Dendritic cell treated with granulocyte-macrophage colony-stimulating factor and Interleukin-4, amounts not matched to agents 40 ng/mL and 50 ng/mL, for 4 days (primary cell): ENCODE data around the gene COMMD3.
"Not testable (repeated sequence)": the region's sequence is repeated elsewhere in the genome, so short reads cannot be mapped to it uniquely, and the experiment has no call there.

Source experiments
- H3K27ac Mint-ChIP-seq: one replicate; pipeline ENCODE4 v1.8.0; 2022; ENCODE audit warnings: mild to moderate bottlenecking, mixed read lengths
- H3K27me3 Mint-ChIP-seq: one replicate; pipeline ENCODE4 v1.8.0; 2022; ENCODE audit warnings: mild to moderate bottlenecking, mixed read lengths
- H3K36me3 Mint-ChIP-seq: one replicate; pipeline ENCODE4 v1.8.0; 2022; ENCODE audit warnings: low read depth, mixed read lengths
- H3K4me1 Mint-ChIP-seq: one replicate; pipeline ENCODE4 v1.8.0; 2022; ENCODE audit warnings: low read depth, mixed read lengths
- H3K4me3 Mint-ChIP-seq: one replicate; pipeline ENCODE4 v1.8.0; 2022; ENCODE audit warnings: mild to moderate bottlenecking, moderate library complexity, mixed read lengths
- H3K9me3 Mint-ChIP-seq: one replicate; pipeline ENCODE4 v1.8.0; 2022; ENCODE audit warnings: mixed read lengths
- intact Hi-C: fragments of 100-400 bp; cut with micrococcal nuclease; formaldehyde crosslinking; loops from one replicate; pipeline ENCODE4 v1.15.0; 2022

Gene COMMD3

GRCh38 chr10:22349755-22350154, 33.6 kb downstream of the COMMD3 start:
- Mint-ChIP-seq H3K27me3 (peaks cover 33% of the 10 kb centered on the region), H3K9me3 (no peaks in the 10 kb centered on the region), H3K4me1 (peaks cover 17% of the 10 kb centered on the region), H3K4me3 (no peak overlapping the region), H3K27ac (no peak overlapping the region), H3K36me3 (no peaks in the 10 kb centered on the region)
- intact Hi-C loops: no loop called here

GRCh38 chr10:22351131-22351703, 35.0 kb downstream of the COMMD3 start:
- H3K9me3 Mint-ChIP-seq: no peaks in the 10 kb centered on the region
- no peak overlapping the region for H3K4me3 Mint-ChIP-seq
- intact Hi-C loops: no loop called here
- no peaks in the 10 kb centered on the region for H3K36me3 Mint-ChIP-seq
- no peak overlapping the region for H3K27ac Mint-ChIP-seq
- peaks cover 4% of the 10 kb centered on the region for H3K4me1 Mint-ChIP-seq
- H3K27me3 Mint-ChIP-seq: peaks cover 19% of the 10 kb centered on the region

- intact Hi-C loops: no loop called here
- Mint-ChIP-seq H3K27ac (no peak overlapping the region), H3K27me3 (peaks cover 3% of the 10 kb centered on the region), H3K36me3 (no peaks in the 10 kb centered on the region), H3K4me3 (no peak overlapping the region), H3K9me3 (no peaks in the 10 kb centered on the region), H3K4me1 (no peaks in the 10 kb centered on the region)
Measured at GRCh38 chr10:22356324-22356873, 40.2 kb downstream of the COMMD3 start.

GRCh38 chr10:22357770-22358169, 41.6 kb downstream of the COMMD3 start:
- intact Hi-C loops, H3K27ac Mint-ChIP-seq, H3K36me3 Mint-ChIP-seq, H3K9me3 Mint-ChIP-seq, H3K4me3 Mint-ChIP-seq, H3K4me1 Mint-ChIP-seq, H3K27me3 Mint-ChIP-seq: not testable (repeated sequence)

GRCh38 chr10:22363305-22363704, 47.1 kb downstream of the COMMD3 start:
- H3K4me1 Mint-ChIP-seq: no peaks in the 10 kb centered on the region
- H3K4me3 Mint-ChIP-seq: no peak overlapping the region
- H3K27me3 Mint-ChIP-seq: peaks cover 5% of the 10 kb centered on the region
- H3K27ac Mint-ChIP-seq: no peak overlapping the region
- intact Hi-C loops: loop anchor here (5.0 kb wide), 1 partner anchor 624 kb away; no protein-coding TSS in a partner anchor
- H3K9me3 Mint-ChIP-seq: no peaks in the 10 kb centered on the region
- no peaks in the 10 kb centered on the region for H3K36me3 Mint-ChIP-seq

DNA sequence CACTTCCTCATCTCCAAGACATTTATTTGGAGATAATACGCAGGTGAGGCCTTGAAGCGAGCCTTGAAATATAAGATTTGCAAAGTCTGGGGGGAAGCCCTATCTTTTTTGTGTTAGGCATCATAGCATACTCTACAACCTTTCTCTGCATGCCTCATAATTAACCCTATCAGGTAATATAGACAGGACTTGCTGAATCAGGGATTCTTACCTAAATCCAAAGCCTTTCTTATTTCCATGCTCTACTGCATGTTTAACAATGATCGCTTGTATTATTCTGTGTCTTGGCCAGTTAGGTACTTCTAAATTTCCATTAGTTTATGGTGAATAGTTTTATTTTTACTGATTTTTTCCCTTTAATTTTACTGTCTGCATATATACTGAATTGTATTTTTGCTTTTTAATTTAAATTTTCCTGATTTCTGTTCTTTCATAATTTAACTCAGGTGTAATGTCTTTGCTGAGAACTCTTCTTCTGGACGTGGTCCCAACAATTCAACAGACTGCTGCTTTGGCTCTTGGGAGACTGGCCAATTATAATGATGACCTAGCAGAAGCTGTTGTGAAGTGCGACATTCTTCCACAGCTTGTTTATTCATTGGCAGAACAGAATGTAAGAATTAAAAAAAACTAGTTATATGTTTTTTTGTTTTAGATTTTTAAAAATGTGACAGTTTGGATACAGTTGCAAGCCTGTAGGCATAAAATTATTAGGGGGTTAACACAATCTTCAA, 48.4 kb downstream of the COMMD3 start:
- intact Hi-C loops: loop anchor here (5.0 kb wide), 1 partner anchor 623 kb away; no protein-coding TSS in a partner anchor
- Mint-ChIP-seq H3K4me3 (no peak overlapping the region), H3K36me3 (no peaks in the 10 kb centered on the region), H3K27me3 (peaks cover 5% of the 10 kb centered on the region), H3K27ac (no peak overlapping the region), H3K9me3 (no peaks in the 10 kb centered on the region), H3K4me1 (no peaks in the 10 kb centered on the region)

- H3K4me1 Mint-ChIP-seq: no peaks in the 10 kb centered on the region
- H3K36me3 Mint-ChIP-seq: no peaks in the 10 kb centered on the region
- H3K27ac Mint-ChIP-seq: no peak overlapping the region
- H3K27me3 Mint-ChIP-seq: peaks cover 5% of the 10 kb centered on the region
- H3K4me3 Mint-ChIP-seq: no peak overlapping the region
- H3K9me3 Mint-ChIP-seq: no peaks in the 10 kb centered on the region
- intact Hi-C loops: no loop called here
Measured at GRCh38 chr10:22365233-22365632, 49.0 kb downstream of the COMMD3 start.

GRCh38 chr10:22365644-22366434, 49.7 kb downstream of the COMMD3 start:
- Mint-ChIP-seq H3K9me3 (no peaks in the 10 kb centered on the region), H3K4me3 (no peak overlapping the region), H3K36me3 (no peaks in the 10 kb centered on the region), H3K27ac (no peak overlapping the region), H3K27me3 (peaks cover 5% of the 10 kb centered on the region), H3K4me1 (no peaks in the 10 kb centered on the region)
- intact Hi-C loops: no loop called here

GRCh38 chr10:22366435-22366703, 50.2 kb downstream of the COMMD3 start:
- no peaks in the 10 kb centered on the region for H3K9me3 Mint-ChIP-seq
- no peak overlapping the region for H3K27ac Mint-ChIP-seq
- peaks cover 5% of the 10 kb centered on the region for H3K27me3 Mint-ChIP-seq
- intact Hi-C loops: no loop called here
- no peak overlapping the region for H3K4me3 Mint-ChIP-seq
- no peaks in the 10 kb centered on the region for H3K36me3 Mint-ChIP-seq
- H3K4me1 Mint-ChIP-seq: no peaks in the 10 kb centered on the region

DNA sequence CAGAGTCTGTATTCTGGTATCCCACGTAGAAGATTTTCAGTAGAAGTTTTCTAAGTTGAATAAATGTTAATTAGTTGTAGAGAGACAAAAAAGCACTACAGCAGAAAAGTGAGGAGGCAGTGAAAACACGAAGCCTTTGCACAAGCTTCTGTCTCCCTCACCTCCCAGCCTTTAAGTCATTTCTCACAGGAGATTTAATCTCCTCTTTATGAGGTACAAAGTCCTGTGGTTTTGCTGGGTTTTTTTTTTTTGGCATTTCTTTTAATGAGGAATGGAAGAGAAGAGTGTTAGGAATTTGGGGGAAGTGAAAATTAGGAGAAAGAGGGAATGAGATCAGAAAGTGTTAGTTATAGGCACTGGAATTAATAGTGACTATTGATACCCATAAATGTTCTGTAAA, 50.6 kb downstream of the COMMD3 start:
- intact Hi-C loops: no loop called here

GRCh38 chr10:22367471-22367870, 51.3 kb downstream of the COMMD3 start:
- Mint-ChIP-seq H3K4me1 (no peaks in the 10 kb centered on the region), H3K36me3 (no peaks in the 10 kb centered on the region), H3K27me3 (peaks cover 4% of the 10 kb centered on the region), H3K4me3 (no peak overlapping the region), H3K9me3 (no peaks in the 10 kb centered on the region), H3K27ac (no peak overlapping the region)
- intact Hi-C loops: no loop called here

More for the DNA sequence above, 50.6 kb downstream of the COMMD3 start:
- Mint-ChIP-seq H3K4me3 (no peak overlapping the region), H3K27ac (no peak overlapping the region), H3K27me3 (peaks cover 5% of the 10 kb centered on the region), H3K4me1 (no peaks in the 10 kb centered on the region), H3K9me3 (no peaks in the 10 kb centered on the region), H3K36me3 (no peaks in the 10 kb centered on the region)

- no peaks in the 10 kb centered on the region for H3K9me3 Mint-ChIP-seq
- intact Hi-C loops: no loop called here
- H3K36me3 Mint-ChIP-seq: no peaks in the 10 kb centered on the region
- no peaks in the 10 kb centered on the region for H3K4me1 Mint-ChIP-seq
- H3K27ac Mint-ChIP-seq: no peak overlapping the region
- H3K27me3 Mint-ChIP-seq: peaks cover 2% of the 10 kb centered on the region
- H3K4me3 Mint-ChIP-seq: no peak overlapping the region
Measured at GRCh38 chr10:22368402-22368801, 52.2 kb downstream of the COMMD3 start.

DNA sequence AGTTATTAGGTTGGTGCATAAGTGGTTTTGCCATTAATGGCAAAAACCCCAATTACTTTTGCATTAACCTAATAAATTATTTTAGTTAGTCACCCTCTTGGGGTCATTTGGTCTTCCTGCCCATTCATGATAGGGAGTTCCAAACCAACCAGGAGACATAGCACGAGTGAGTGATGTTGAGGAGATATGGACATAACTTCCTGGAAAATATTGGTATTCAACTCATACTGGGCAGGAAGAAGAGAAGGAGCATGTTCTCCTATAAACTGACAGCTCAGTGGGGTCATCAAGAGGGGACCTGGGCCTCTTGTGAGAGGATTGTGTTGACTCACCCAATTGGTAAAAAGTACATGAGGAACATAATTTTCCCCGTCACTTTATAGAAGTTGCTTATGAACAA, 52.8 kb downstream of the COMMD3 start:
- no peak overlapping the region for H3K27ac Mint-ChIP-seq
- H3K4me1 Mint-ChIP-seq: no peaks in the 10 kb centered on the region
- no peak overlapping the region for H3K4me3 Mint-ChIP-seq
- intact Hi-C loops: no loop called here
- H3K9me3 Mint-ChIP-seq: no peaks in the 10 kb centered on the region
- H3K36me3 Mint-ChIP-seq: no peaks in the 10 kb centered on the region
- H3K27me3 Mint-ChIP-seq: peaks cover 2% of the 10 kb centered on the region

- no peaks in the 10 kb centered on the region for H3K36me3 Mint-ChIP-seq
- H3K4me1 Mint-ChIP-seq: peaks cover under 1% of the 10 kb centered on the region
- H3K4me3 Mint-ChIP-seq: no peak overlapping the region
- peaks cover 2% of the 10 kb centered on the region for H3K27me3 Mint-ChIP-seq
- intact Hi-C loops: no loop called here
- no peaks in the 10 kb centered on the region for H3K9me3 Mint-ChIP-seq
- H3K27ac Mint-ChIP-seq: no peak overlapping the region
Measured at GRCh38 chr10:22369434-22370072, 53.4 kb downstream of the COMMD3 start.
